Measurements from ENCODE around the gene CLCN2.

CLCN2 gene

DNA sequence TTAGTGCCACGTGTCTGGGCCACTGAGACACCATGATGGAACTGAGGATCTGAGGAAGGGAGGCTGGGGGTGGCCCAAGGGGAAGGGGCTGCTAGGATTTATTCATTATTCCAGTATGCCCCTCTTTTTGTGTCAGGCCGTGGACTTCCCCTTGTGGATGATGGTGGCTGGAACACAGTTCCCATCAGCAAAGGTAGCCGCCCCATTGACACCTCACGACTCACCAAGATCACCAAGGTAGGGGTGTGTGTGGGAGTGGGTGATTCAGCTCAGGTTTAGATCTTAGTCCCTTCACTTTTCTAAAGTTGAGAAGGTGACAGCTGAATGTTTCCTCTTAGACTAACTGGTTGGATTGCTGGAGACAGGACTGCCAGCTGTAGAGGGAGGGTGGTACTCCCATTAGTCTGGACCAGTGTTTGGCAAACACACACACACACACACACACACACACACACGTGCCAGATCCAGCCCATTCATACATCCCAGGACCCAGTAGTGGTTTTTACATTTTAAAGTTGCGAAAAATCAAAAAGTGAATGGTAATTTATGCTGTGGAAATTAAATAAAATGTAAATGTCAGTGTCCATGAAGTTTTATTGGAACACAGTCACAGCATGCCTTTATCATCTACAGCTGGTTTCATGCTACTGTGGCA, 35.6 kb downstream of the CLCN2 start:
- peak in 1 of 3 donors; percentile 33 for DNase-seq (ENCODE audit: low read depth in 3 of 3)

DNA sequence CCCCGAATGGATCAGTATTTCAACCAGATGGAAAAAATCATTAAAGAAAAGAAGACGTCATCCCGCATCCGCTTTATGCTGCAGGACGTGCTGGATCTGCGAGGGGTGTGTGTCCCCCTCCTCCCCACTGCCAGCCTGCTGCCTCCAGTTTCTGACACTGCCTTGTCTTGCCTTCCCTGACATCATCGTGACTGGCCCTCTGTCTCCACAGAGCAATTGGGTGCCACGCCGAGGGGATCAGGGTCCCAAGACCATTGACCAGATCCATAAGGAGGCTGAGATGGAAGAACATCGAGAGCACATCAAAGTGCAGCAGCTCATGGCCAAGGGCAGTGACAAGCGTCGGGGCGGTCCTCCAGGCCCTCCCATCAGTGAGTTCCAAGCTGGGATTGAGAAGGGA, 36.1 kb downstream of the CLCN2 start:
- DNase-seq (ENCODE audit: low read depth in 3 of 3) = no peak

DNA sequence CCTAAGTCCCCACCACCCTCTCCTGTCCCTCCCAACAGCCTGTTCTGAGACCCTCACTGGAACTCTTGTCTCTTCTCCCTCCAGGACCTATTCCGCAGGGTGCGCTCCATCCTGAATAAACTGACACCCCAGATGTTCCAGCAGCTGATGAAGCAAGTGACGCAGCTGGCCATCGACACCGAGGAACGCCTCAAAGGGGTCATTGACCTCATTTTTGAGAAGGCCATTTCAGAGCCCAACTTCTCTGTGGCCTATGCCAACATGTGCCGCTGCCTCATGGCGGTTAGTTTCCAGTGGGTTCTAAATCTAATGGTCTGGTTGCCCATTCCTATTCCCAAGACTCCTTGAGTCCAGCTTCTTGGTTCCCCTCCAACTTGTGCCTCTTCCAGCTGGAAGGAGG, 37.7 kb downstream of the CLCN2 start:
- DNase-seq (ENCODE audit: low read depth in 3 of 3) = no peak

DNA sequence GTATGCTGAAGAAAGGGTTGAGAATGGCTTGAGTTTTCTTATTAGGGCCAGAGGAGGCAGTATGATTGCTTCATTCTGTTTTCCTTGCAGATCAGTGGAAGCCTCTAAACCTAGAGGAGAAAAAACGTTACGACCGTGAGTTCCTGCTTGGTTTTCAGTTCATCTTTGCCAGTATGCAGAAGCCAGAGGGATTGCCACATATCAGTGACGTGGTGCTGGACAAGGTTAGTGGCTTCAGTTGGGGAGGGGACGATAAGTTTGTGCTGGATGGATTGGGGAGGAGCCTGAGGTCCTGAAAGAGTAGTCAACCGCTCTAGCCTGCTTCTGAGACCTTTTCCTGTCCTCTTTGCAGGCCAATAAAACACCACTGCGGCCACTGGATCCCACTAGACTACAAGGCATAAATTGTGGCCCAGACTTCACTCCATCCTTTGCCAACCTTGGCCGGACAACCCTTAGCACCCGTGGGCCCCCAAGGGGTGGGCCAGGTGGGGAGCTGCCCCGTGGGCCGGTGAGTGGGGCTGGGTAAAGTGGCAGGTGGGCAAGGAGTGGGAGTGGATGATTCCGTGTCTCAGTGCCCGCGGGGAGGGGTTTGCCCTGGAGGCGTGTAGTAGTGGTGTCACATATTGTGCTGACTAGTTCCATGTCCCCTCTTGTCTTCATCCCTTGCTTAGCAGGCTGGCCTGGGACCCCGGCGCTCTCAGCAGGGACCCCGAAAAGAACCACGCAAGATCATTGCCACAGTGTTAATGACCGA, 38.5 kb downstream of the CLCN2 start:
- DNase-seq (ENCODE audit: low read depth in 3 of 3) = no peak

DNA sequence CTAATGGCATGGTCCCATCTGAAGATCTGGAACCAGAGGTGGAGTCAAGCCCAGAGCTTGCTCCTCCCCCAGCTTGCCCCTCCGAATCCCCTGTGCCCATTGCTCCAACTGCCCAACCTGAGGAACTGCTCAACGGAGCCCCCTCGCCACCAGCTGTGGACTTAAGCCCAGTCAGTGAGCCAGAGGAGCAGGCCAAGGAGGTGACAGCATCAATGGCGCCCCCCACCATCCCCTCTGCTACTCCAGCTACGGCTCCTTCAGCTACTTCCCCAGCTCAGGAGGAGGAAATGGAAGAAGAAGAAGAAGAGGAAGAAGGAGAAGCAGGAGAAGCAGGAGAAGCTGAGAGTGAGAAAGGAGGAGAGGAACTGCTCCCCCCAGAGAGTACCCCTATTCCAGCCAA, 39.7 kb downstream of the CLCN2 start:
- DNase-seq (ENCODE audit: low read depth in 3 of 3) = no peak

DNA sequence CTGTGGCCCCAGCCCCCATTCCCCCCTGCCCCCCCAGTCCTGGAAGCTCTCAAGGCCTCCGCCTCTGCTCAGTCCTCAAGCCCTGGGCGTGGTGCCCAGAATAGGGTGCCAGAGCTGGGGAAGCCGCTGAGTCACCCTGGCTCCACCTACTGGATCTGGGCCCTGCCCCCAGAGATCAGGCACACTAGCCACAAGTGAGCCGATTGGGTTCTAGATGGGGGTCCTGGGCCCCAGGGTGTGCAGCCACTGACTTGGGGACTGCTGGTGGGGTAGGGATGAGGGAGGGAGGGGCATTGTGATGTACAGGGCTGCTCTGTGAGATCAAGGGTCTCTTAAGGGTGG, 41.3 kb downstream of the CLCN2 start:
- DNase-seq (ENCODE audit: low read depth in 3 of 3) = no peak

DNA sequence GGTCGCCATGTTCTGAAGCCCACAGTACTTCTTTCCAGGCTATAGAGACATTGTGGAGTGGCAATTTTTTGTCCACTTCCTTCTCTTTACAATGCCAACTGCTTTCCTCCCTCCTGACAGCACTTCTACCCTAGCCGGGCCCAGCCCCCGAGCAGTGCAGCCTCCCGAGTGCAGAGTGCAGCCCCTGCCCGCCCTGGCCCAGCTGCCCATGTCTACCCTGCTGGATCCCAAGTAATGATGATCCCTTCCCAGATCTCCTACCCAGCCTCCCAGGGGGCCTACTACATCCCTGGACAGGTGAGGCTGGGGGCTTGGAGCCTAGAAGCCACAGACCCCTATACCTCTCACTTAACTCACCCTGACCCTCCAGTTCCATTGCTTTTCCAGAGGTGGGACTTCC, 44.2 kb downstream of the CLCN2 start:
- no peak for DNase-seq (ENCODE audit: low read depth in 3 of 3)

DNA sequence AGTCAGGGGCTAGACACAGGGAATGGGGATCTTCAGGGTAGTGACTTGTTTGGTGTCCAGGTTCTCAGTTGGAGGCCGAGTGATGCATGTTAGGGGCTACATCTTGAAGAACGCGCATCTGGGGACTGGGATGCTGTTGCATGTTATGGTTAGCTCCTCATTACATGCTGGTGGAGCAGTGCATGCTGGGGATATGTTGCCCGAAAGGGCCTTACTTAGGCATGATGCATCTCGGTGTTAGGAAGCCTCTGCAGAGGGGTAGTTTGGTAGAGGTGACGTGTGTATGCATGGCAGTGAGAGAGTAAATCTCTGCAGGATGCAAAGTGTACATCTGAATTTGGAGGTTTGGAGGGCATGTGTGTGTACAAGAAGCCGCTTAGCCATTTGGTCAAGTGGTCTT, 44.6 kb downstream of the CLCN2 start:
- no peak for DNase-seq (ENCODE audit: low read depth in 3 of 3)

DNA sequence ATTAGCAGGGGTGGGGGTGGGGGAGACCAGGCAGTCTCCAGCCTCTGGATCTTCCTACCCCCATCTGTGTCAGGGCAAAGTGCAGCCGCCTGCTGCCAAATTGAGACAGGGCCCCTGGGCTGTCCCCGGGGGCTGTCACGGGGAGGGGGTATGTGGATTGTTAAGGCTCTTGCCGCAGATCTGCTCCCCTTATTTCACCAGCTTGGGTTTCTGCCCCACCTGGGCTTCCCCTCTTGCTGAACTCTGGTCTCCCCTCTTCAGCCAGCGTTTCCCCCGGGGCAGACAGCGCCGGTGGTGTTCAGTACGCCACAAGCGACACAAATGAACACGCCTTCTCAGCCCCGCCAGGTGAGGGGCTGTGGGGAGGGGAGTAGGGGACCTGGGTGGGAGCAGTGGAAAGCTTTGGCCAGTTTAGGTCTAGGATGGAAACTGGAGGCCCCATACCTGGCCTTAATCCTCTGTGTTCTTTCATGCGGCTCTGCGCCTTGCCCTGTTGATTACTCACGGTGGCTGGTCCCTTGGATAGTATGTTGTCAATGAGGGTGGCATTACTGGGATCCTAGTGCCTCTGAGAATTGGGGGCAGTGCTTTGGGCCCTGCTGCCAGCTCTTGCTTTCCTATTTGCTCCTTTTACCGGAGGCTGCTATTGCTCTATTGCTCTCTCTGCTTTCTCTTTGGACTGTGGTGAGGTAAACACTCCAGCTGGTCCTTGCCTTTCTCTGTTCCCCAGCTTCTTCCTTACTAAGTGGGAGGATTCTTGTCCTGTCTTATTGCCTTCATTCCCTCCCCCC, 45.3 kb downstream of the CLCN2 start:
- no peak for DNase-seq (ENCODE audit: low read depth in 3 of 3)

DNA sequence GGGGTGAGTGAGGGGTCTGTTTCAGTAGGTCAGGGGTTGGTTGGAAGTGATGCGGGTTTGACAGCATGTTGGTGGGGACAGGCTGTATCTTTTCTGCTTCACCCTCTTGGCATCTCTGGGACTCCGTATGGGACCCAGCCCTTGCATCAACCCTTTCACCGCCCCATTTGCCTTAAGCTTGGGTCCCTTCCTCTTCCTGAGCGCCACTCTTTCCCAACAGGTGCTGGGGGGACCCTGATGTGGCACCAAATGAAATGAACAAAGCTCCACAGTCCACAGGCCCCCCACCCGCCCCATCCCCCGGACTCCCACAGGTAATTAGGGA, 45.9 kb downstream of the CLCN2 start:
- no peak for DNase-seq (ENCODE audit: low read depth in 3 of 3)

DNA sequence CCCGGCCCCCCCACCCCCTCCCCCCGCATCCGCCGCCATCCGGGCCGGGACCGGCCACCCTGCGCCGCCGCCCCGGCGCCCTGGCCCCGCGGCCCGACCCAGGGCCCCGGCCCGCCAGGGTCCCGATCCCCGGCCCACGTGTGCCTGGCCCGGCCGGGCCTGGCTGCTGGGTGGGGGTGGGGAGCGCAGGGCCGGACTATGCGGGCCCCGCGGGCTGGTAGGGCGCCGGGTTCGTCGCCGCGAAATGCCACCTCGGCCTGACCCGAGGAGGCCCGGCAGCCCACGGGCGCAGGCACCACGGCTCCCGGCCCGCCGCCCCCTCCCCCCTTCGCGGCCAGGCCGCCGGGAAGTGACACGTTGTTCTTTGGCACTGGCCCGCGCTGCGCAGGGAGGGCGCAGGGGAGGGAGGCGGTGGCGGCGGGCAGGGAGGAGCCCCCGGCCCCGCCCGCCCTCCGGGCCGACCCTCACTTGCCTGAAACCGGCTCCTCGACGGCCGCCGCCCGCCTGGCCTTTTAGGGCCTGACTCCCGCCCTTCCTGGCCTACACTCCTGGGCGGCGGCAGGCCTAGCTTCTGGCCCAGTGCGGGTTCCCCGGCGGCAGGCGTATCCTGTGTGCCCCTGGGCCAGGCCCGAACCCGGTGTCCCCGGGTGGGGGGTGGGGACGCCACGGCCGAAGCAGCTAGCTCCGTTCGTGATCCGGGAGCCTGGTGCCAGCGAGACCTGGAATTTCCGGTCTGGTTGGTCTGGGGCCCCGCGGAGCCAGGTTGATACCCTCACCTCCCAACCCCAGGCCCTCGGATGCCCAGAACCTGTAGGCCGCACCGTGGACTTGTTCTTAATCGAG, 46.5 kb downstream of the CLCN2 start:
- DNase-seq (ENCODE audit: low read depth in 3 of 3) = peak in 2 of 3 donors; percentile 31 to 40

DNA sequence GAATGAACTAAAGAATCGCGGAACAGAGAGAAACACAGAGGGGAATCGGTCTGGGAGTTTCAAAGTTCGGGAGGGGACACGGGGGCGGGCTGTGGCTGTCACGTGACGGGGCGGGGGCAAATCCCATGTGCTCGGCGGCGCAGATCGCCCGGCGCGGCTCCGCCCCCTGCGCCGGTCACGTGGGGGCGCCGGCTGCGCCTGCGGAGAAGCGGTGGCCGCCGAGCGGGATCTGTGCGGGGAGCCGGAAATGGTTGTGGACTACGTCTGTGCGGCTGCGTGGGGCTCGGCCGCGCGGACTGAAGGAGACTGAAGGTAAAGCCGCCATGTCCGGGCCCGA, 47.1 kb downstream of the CLCN2 start, which contains the start of gene EIF4G1:
Gene EIF4G1 (plus strand): TSS at position 244 of the 337 bp plus-strand sequence. CDS start 1,191 bp downstream, outside the sequence.
- peak; percentile 82 to 95 (median 84) for DNase-seq (ENCODE audit: low read depth in 3 of 3)

DNA sequence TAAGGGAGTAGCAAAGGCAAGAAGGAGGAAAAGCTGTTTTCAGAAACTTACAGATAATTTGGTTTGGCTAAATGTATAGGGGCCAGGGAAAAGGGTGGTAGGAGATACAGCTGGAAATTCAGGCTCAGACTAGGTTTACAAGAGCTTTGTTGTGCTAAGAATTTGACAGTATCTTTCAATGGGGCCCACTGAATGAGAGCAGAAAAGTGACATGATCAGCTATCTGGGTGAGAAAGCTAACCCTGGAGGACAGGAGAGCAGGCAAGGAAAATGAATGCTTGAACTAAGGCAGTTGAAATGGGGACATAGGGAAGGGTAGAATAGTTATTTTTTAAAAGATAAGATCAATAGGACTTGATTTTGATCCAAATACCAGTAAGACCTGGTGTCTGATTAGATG, 49.8 kb downstream of the CLCN2 start:
- DNase-seq (ENCODE audit: low read depth in 3 of 3) = no peak

DNA sequence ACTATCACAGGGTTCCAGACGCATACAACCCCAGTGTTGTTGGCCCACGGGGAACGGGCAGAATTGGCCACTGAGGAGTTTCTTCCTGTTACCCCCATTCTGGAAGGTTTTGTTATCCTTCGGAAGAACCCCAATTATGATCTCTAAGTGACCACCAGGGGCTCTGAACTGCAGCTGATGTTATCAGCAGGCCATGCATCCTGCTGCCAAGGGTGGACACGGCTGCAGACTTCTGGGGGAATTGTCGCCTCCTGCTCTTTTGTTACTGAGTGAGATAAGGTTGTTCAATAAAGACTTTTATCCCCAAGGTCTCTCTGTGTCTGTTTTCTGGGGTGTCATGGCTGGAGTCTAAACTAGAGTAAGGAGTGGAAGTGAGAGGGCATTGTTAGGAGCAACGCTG, 52.7 kb downstream of the CLCN2 start:
- no peak for DNase-seq (ENCODE audit: low read depth in 3 of 3)

DNA sequence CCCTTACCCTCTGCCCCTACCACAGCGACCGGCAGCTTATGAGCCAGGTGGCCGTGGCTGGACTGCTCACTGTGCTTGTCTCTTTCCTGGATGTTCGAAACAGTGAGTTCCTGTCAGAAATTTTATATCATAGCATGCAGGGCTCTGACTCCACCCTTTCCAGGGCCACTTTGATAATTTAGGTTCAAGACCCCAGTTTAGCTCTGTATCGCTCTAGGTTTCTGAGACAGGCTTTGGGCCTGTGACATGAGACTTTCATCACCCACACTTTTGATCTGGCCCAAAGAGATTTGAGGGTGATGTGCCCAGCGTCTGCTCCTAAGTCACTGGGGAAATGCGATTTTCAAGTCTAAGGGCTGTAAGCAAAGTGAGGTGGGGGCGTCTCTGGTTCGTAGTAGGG, 53.5 kb downstream of the CLCN2 start:
- no peak for DNase-seq (ENCODE audit: low read depth in 3 of 3)

DNA sequence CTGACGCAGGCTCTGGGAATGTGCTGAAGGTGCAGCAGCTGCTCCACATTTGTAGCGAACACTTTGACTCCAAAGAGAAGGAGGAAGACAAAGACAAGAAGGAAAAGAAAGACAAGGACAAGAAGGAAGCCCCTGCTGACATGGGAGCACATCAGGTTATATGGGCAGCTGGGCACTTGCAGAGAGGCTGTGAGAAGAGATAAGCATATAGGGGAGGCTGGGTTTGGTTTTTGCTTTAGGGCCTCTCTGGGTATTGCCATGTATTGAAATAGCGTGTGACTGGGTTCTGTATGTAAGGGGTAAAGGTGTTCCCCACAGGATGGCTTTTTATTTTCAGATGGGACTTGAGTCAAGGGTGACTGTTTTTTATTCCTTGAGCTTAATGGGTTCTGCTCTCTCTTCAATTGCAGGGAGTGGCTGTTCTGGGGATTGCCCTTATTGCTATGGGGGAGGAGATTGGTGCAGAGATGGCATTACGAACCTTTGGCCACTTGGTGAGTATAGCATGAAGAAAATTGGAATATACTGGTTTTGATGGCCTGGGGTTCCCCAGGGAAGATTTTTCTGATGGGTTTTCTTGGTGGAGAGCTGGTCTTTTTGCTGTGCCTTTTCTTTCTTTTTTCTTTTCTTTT, 54.9 kb downstream of the CLCN2 start:
- DNase-seq (ENCODE audit: low read depth in 3 of 3) = no peak

DNA sequence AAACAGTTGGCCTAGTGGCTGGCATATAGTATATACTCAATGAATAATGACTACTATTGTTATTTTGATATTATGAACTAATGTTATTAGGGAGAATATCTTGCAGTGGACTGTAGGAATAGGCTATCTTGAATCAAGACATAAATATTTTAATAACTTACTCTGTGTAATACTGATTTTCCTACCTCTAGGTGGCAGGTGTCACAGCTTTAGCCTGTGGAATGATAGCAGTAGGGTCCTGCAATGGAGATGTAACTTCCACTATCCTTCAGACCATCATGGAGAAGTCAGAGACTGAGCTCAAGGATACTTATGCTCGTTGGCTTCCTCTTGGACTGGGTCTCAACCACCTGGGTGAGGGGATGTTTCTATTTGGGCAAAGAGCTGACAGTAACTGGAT, 55.8 kb downstream of the CLCN2 start:
- no peak for DNase-seq (ENCODE audit: low read depth in 3 of 3)

DNA sequence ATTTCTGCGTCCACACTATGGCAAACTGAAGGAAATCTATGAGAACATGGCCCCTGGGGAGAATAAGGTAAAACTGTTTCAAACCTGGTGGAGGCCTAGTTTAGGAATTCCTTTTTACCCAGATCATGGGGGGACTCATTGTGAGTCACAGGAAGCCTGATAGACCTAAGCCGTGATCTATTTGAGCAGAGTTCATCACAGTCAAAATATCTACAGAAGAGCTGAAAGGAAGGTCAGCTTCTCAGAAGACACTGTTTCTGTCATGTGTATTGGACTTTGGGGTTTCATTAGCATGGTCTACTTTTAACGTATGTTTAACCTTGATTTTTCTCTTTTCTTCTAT, 61.1 kb downstream of the CLCN2 start:
- DNase-seq (ENCODE audit: low read depth in 3 of 3) = no peak

DNA sequence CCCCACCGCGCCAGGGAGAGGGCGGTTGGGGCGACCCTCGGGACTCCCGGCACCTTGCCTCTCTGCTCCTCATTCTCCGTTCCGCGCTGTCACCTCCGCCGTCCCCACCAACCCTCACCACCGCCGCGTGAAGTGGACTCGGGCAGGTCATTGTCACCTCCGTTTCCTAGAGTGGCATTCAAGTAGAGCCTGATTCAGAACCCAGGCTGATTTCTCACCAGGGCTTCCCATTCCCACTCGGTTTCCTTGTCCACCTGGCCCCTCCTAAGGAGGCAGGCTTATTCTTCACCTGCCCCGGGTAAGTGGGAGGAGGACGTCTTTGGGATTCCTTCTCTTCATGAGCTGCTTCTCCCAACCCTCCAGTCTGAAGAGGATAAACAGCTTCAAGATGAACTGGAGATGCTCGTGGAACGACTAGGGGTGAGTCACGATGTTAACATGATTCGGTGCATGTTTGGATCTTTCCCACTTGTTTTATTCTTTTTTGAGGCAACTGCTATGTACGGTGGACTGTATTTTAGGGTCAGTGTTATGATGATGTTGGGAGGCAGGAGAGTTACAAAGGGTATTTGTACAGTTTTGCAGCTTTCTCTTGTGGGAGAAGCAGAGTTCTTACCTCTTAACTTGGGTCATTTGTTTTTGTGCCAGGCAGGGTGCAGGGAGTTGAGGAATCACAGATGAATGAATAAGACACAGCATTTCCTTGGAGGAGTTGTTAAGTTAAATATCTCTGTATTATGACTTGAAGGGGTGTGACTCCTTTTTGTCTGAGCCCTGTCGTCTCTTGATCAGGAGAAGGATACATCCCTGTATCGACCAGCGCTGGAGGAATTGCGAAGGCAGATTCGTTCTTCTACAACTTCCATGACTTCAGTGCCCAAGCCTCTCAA, 61.7 kb downstream of the CLCN2 start:
- no peak for DNase-seq (ENCODE audit: low read depth in 3 of 3)

DNA sequence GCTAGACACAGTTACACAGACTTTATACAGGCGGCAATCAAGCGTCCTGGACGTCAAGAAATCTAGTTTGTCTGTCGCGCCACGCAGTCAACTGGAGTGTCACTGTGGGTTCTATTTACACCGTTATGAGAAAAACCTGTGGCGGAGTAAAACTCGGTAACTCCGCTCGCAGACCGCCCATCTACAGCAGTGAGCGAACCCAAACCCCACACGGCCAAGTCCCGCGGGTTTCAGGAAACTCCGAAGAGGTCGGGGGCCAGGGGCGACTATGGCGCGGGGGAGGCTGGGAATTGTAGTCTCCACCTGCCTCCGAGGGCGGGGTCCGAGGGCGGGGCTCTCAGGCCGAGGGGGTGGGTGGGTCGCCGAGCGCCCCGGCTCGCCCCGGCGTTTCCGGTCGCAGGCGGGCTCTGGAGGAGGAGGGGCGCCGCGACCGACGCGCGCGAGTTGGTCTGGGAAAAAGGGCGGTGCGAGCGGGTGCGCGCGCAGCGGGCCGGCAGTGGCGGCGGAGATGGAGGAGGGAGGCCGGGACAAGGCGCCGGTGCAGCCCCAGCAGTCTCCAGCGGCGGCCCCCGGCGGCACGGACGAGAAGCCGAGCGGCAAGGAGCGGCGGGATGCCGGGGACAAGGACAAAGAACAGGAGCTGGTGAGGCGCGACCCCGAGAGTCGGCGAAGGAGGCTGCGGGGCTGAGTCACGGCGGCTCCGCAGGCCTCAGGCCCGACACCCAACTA, 62.5 kb downstream of the CLCN2 start, which contains the start of gene PSMD2:
Gene PSMD2 (plus strand): TSS at position 483 of the 729 bp plus-strand sequence. CDS start 26 bp downstream, at position 509.
- peak; percentile 93 to 98 (median 98) for DNase-seq (ENCODE audit: low read depth in 3 of 3)

Measured in stimulated activated CD4-positive, alpha-beta T cell treated with anti-CD3 and anti-CD28 coated beads, TNF-alpha, amount 100 ng/mL, for 48 hours (primary cell).